ENCODE measurements around the gene SLC50A1. TPM values are rescaled to one million over a fixed set of nuclear protein-coding genes. Genes with fewer than 3 reads are reported as not detected.
"Not testable (repeated sequence)": the region's sequence is repeated elsewhere in the genome, so short reads cannot be mapped to it uniquely, and the experiment has no call there.

The SLC50A1 gene
- total RNA-seq, 1 experiment from 2014 or later: 23.4 TPM

GRCh38 chr1:155164625-155165024 lies 29.0 kb downstream of the SLC50A1 start:
- DNase-seq (ENCODE audit: low read depth in 1 of 2, low spot score in 2 of 2): not testable (repeated sequence)

GRCh38 chr1:155166051-155166470 lies 30.4 kb downstream of the SLC50A1 start:
- no peak for DNase-seq (ENCODE audit: low read depth in 1 of 2, low spot score in 2 of 2)
- H3K27ac ChIP-seq: no peak overlapping the region
- H3K36me3 ChIP-seq: peaks cover 11% of the 10 kb centered on the region; the same call in 1 of the 2 replicates
- H3K4me3 ChIP-seq: no peak overlapping the region
- no peaks in the 10 kb centered on the region for H3K9me3 ChIP-seq (replicated peaks)
- H3K27me3 ChIP-seq (replicated peaks): no peaks in the 10 kb centered on the region
- peaks cover 4% of the 10 kb centered on the region for H3K4me1 ChIP-seq (replicated peaks)

More at GRCh38 chr1:155164625-155165024, 29.0 kb downstream of the SLC50A1 start:
- H3K4me1 ChIP-seq (replicated peaks); H3K27ac ChIP-seq; H3K36me3 ChIP-seq; H3K4me3 ChIP-seq; H3K27me3 ChIP-seq (replicated peaks); H3K9me3 ChIP-seq (replicated peaks): not testable (repeated sequence)

GRCh38 chr1:155166471-155167165 lies 31.0 kb downstream of the SLC50A1 start:
- no peak overlapping the region for H3K4me3 ChIP-seq
- H3K4me1 ChIP-seq (replicated peaks): peaks cover 4% of the 10 kb centered on the region
- H3K36me3 ChIP-seq: peaks cover 13% of the 10 kb centered on the region; the same call in 1 of the 2 replicates
- H3K27me3 ChIP-seq (replicated peaks): no peaks in the 10 kb centered on the region
- peak in 1 of 2 experiments; percentile 44 for DNase-seq (ENCODE audit: low read depth in 1 of 2, low spot score in 2 of 2)
- no peak overlapping the region for H3K27ac ChIP-seq
- H3K9me3 ChIP-seq (replicated peaks): no peaks in the 10 kb centered on the region

GRCh38 chr1:155167166-155168104 lies 31.8 kb downstream of the SLC50A1 start:
- no peaks in the 10 kb centered on the region for H3K27me3 ChIP-seq (replicated peaks)
- H3K27ac ChIP-seq: no peak overlapping the region

GRCh38 chr1:155168105-155168445 lies 32.4 kb downstream of the SLC50A1 start:
- not testable (repeated sequence) for DNase-seq (ENCODE audit: low read depth in 1 of 2, low spot score in 2 of 2); H3K27ac ChIP-seq; H3K4me3 ChIP-seq; H3K9me3 ChIP-seq (replicated peaks); H3K27me3 ChIP-seq (replicated peaks)
- peaks cover 10% of the 10 kb centered on the region for H3K4me1 ChIP-seq (replicated peaks)
- H3K36me3 ChIP-seq: peaks cover 13% of the 10 kb centered on the region; the same call in 1 of the 2 replicates

More at GRCh38 chr1:155167166-155168104, 31.8 kb downstream of the SLC50A1 start:
- no peak overlapping the region for H3K4me3 ChIP-seq
- H3K36me3 ChIP-seq: peaks cover 13% of the 10 kb centered on the region; the same call in 1 of the 2 replicates
- H3K4me1 ChIP-seq (replicated peaks): peaks cover 9% of the 10 kb centered on the region
- DNase-seq (ENCODE audit: low read depth in 1 of 2, low spot score in 2 of 2): peak; percentile 68 to 83
- H3K9me3 ChIP-seq (replicated peaks): no peaks in the 10 kb centered on the region

- H3K4me3 ChIP-seq: no peak overlapping the region
- peaks cover 13% of the 10 kb centered on the region; the same call in 1 of the 2 replicates for H3K36me3 ChIP-seq
- H3K27ac ChIP-seq: no peak overlapping the region
- no peaks in the 10 kb centered on the region for H3K9me3 ChIP-seq (replicated peaks)
- H3K4me1 ChIP-seq (replicated peaks): peaks cover 14% of the 10 kb centered on the region
- H3K27me3 ChIP-seq (replicated peaks): no peaks in the 10 kb centered on the region
- DNase-seq (ENCODE audit: low read depth in 1 of 2, low spot score in 2 of 2): peak in 1 of 2 experiments; percentile 19
Measured at GRCh38 chr1:155168456-155169210, 33.0 kb downstream of the SLC50A1 start.

GRCh38 chr1:155169541-155169940 lies 33.9 kb downstream of the SLC50A1 start:
- Histone ChIP-seq H3K27me3 (replicated peaks) (no peaks in the 10 kb centered on the region), H3K4me1 (replicated peaks) (peaks cover 17% of the 10 kb centered on the region), H3K4me3 (no peak overlapping the region), H3K36me3 (peaks cover 13% of the 10 kb centered on the region; the same call in 1 of the 2 replicates), H3K27ac (no peak overlapping the region), H3K9me3 (replicated peaks) (no peaks in the 10 kb centered on the region)
- DNase-seq (ENCODE audit: low read depth in 1 of 2, low spot score in 2 of 2): no peak

GRCh38 chr1:155170101-155170785 lies 34.6 kb downstream of the SLC50A1 start:
- no peaks in the 10 kb centered on the region for H3K9me3 ChIP-seq (replicated peaks)
- peaks cover 13% of the 10 kb centered on the region; the same call in 1 of the 2 replicates for H3K36me3 ChIP-seq
- peak in 1 of 2 experiments; percentile 17 for DNase-seq (ENCODE audit: low read depth in 1 of 2, low spot score in 2 of 2)
- no peak overlapping the region for H3K27ac ChIP-seq
- H3K4me1 ChIP-seq (replicated peaks): peaks cover 17% of the 10 kb centered on the region
- H3K4me3 ChIP-seq: no peak overlapping the region
- H3K27me3 ChIP-seq (replicated peaks): no peaks in the 10 kb centered on the region

GRCh38 chr1:155170806-155171205 lies 35.2 kb downstream of the SLC50A1 start:
- no peaks in the 10 kb centered on the region for H3K27me3 ChIP-seq (replicated peaks)
- H3K4me1 ChIP-seq (replicated peaks): peaks cover 17% of the 10 kb centered on the region
- no peak overlapping the region for H3K4me3 ChIP-seq

GRCh38 chr1:155171836-155172731 lies 36.4 kb downstream of the SLC50A1 start:
- H3K27ac ChIP-seq: peak overlapping the region; percentile 79; the same call in 1 of the 2 replicates
- H3K4me3 ChIP-seq: peak overlapping the region; percentile 72
- H3K27me3 ChIP-seq (replicated peaks): no peaks in the 10 kb centered on the region
- DNase-seq (ENCODE audit: low read depth in 1 of 2, low spot score in 2 of 2): peak in 1 of 2 experiments; percentile 12
- H3K9me3 ChIP-seq (replicated peaks): no peaks in the 10 kb centered on the region
- H3K4me1 ChIP-seq (replicated peaks): peaks cover 21% of the 10 kb centered on the region
- peaks cover 13% of the 10 kb centered on the region; the same call in 1 of the 2 replicates for H3K36me3 ChIP-seq

More at GRCh38 chr1:155170806-155171205, 35.2 kb downstream of the SLC50A1 start:
- no peaks in the 10 kb centered on the region for H3K9me3 ChIP-seq (replicated peaks)
- H3K27ac ChIP-seq: no peak overlapping the region
- peaks cover 13% of the 10 kb centered on the region; the same call in 1 of the 2 replicates for H3K36me3 ChIP-seq
- peak in 1 of 2 experiments; percentile 10 for DNase-seq (ENCODE audit: low read depth in 1 of 2, low spot score in 2 of 2)

- Histone ChIP-seq H3K36me3 (peaks cover 13% of the 10 kb centered on the region; the same call in 1 of the 2 replicates), H3K4me3 (peak within 1 kb of the TSS; percentile 72), H3K27me3 (replicated peaks) (no peaks in the 10 kb centered on the region), H3K4me1 (replicated peaks) (peaks cover 17% of the 10 kb centered on the region), H3K9me3 (replicated peaks) (no peaks in the 10 kb centered on the region), H3K27ac (peak within 1 kb of the TSS; percentile 79)
- peak; percentile 90 to 96 for DNase-seq (ENCODE audit: low read depth in 1 of 2, low spot score in 2 of 2)
Measured at GRCh38 chr1:155172732-155173477, 37.3 kb downstream of the SLC50A1 start, which contains the start of gene KRTCAP2. TSS of gene KRTCAP2 (minus strand) at chr1:155173304. CDS start at chr1:155173224, 80 bp downstream.
